DND-41 (cell line): ENCODE results near the gene FARP1.

Source experiments
- ATAC-seq: fragments of 200-7000 bp; cut with Tn5 transposase; 3 replicates; pipeline ENCODE4 v1.9.1; 2021; ENCODE audit warnings: low read depth; ENCODE audit not compliant: insufficient read depth
- DNase-seq: peaks from one replicate; pipeline ENCODE4 v3.0.0-alpha.2; 2020
- H2AFZ ChIP-seq: 2 replicates; pipeline ENCODE4 v1.6.0; 2012; ENCODE audit warnings: low read depth, low read length
- H3K27ac ChIP-seq: 2 replicates; pipeline ENCODE4 v1.5.1; 2012; ENCODE audit warnings: low read length, inconsistent platforms
- H3K27me3 ChIP-seq: fragments of 200-600 bp; sonication (generic); 2 replicates; pipeline ENCODE4 v1.6.0; 2012; ENCODE audit warnings: low read length, mild to moderate bottlenecking, inconsistent platforms; ENCODE audit not compliant: insufficient read depth, poor library complexity
- H3K36me3 ChIP-seq: 2 replicates; pipeline ENCODE4 v1.5.1; 2012; ENCODE audit warnings: low read length, inconsistent platforms; ENCODE audit not compliant: insufficient read depth
- H3K4me1 ChIP-seq: 2 replicates; pipeline ENCODE4 v1.5.1; 2012; ENCODE audit warnings: mild to moderate bottlenecking, low read length; ENCODE audit not compliant: insufficient read depth
- H3K4me2 ChIP-seq: 2 replicates; pipeline ENCODE4 v1.6.0; 2012; ENCODE audit warnings: mild to moderate bottlenecking, moderate library complexity, low read length, inconsistent platforms; ENCODE audit not compliant: insufficient read depth
- H3K4me3 ChIP-seq, 2 experiments: fragments of 200-600 bp in 1 of 2; shearing (Covaris generic) in 1 of 2; 2 replicates each; pipeline ENCODE4 v1.5.1; 2012 to 2016; ENCODE audit warnings: inconsistent platforms in 2 of 2, low read length in 2 of 2, mild to moderate bottlenecking in 2 of 2, low read depth in 1 of 2, moderate library complexity in 1 of 2
- H3K79me2 ChIP-seq: 2 replicates; pipeline ENCODE4 v1.6.0; 2012; ENCODE audit warnings: low read length, inconsistent platforms; ENCODE audit not compliant: insufficient read depth
- H3K9ac ChIP-seq: 2 replicates; pipeline ENCODE4 v1.6.0; 2012; ENCODE audit warnings: low read depth, mild to moderate bottlenecking, inconsistent platforms, low read length, moderate library complexity
- H3K9me3 ChIP-seq: 2 replicates; pipeline ENCODE4 v1.5.1; 2012; ENCODE audit warnings: low read length, moderate library complexity, mild to moderate bottlenecking, inconsistent platforms; ENCODE audit not compliant: insufficient read depth, severe bottlenecking
- H4K20me1 ChIP-seq: 2 replicates; pipeline ENCODE4 v1.6.0; 2012; ENCODE audit warnings: low read length; ENCODE audit not compliant: insufficient read depth
- CTCF ChIP-seq: IDR thresholded peaks from 2 replicates; pipeline ENCODE4 v1.5.1; 2012; ENCODE audit warnings: borderline replicate concordance, low read length, moderate library complexity, mild to moderate bottlenecking; ENCODE audit not compliant: poor library complexity, severe bottlenecking; ENCODE audit errors: extremely low read depth
- EZH2 ChIP-seq: IDR thresholded peaks from 3 replicates; pipeline ENCODE4 v1.6.1; 2012; ENCODE audit warnings: borderline replicate concordance, low read depth, mild to moderate bottlenecking, moderate library complexity, low read length, inconsistent platforms; ENCODE audit not compliant: severe bottlenecking

FARP1 gene

GRCh38 chr13:98171900-98172589 is 29.2 kb downstream of the FARP1 start:
- Histone ChIP-seq H3K4me3 (no peak overlapping the region), H3K9ac (no peak overlapping the region), H3K9me3 (no peaks in the 10 kb centered on the region), H3K4me2 (no peak overlapping the region), H2AFZ (no peak overlapping the region), H3K27ac (no peak overlapping the region), H4K20me1 (no peaks in the 10 kb centered on the region), H3K79me2 (no peaks in the 10 kb centered on the region), H3K4me1 (no peaks in the 10 kb centered on the region), H3K27me3 (no peaks in the 10 kb centered on the region), H3K36me3 (no peaks in the 10 kb centered on the region)
- no peak for TF ChIP-seq EZH2
- no peak for TF ChIP-seq CTCF
- ATAC-seq (no peak), DNase-seq (no peak)

- Histone ChIP-seq H3K79me2 (no peaks in the 10 kb centered on the region), H3K4me1 (no peaks in the 10 kb centered on the region), H4K20me1 (no peaks in the 10 kb centered on the region), H3K9ac (no peak overlapping the region), H3K4me2 (no peak overlapping the region), H3K9me3 (no peaks in the 10 kb centered on the region), H3K36me3 (no peaks in the 10 kb centered on the region), H2AFZ (no peak overlapping the region), H3K27me3 (no peaks in the 10 kb centered on the region), H3K27ac (no peak overlapping the region), H3K4me3 (no peak overlapping the region)
- TF ChIP-seq CTCF, result no peak
- no peak for TF ChIP-seq EZH2
- no peak for DNase-seq
- no peak for ATAC-seq
Measured at GRCh38 chr13:98172590-98173422, 29.9 kb downstream of the FARP1 start.

DNA sequence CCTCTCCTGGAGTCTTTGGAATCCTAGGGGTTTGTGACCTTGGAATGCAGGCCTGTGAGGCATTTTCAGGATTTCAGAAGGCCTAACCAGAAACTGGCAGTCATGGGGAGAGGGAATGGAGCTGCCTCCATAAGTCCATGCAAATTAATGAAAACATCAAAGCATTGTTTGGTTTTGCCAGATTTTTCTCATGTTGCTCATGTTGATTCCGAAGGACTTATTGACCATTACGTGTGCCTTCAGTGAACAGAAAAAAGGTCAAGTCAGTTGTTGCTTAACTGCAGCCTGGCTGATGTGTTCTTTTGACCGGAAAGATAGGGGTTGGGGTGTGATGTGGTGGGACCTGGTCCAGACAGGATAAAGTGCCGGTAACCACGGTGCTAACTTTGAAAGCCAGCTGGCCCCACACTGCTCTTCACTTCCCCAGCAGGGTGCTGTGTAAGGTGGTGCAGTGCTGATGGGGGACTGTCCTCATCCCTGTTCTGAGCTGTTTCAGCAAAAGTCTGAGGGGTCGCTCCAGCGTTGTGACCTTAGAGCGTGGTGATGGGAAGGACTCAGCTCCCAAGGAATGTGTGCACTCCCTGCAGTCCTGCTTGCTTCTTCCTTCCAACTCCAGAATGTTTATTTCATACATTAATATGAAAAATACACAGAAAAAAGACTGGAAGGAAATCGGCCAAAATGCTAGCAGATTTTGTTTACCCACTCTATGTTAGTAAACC is 30.7 kb downstream of the FARP1 start:
- no peaks in the 10 kb centered on the region for H3K9me3 ChIP-seq
- ATAC-seq (no peak), DNase-seq (no peak)
- no peaks in the 10 kb centered on the region for H3K4me1 ChIP-seq
- no peak overlapping the region for H3K9ac ChIP-seq
- H3K27me3 ChIP-seq, result no peaks in the 10 kb centered on the region
- H3K27ac ChIP-seq, result no peak overlapping the region
- no peaks in the 10 kb centered on the region for H3K79me2 ChIP-seq
- H3K4me2 ChIP-seq, result no peak overlapping the region
- H2AFZ ChIP-seq, result no peak overlapping the region
- H3K4me3 ChIP-seq, result no peak overlapping the region
- TF ChIP-seq CTCF, result no peak
- TF ChIP-seq EZH2, result no peak
- no peaks in the 10 kb centered on the region for H3K36me3 ChIP-seq
- no peaks in the 10 kb centered on the region for H4K20me1 ChIP-seq
